Hepatic stellate cell (primary cell): Measurements from ENCODE around the gene MLXIPL.
"Not testable (repeated sequence)": the region's sequence is repeated elsewhere in the genome, so short reads cannot be mapped to it uniquely, and the experiment has no call there.

Source experiments
- DNase-seq: peaks from one replicate; pipeline ENCODE4 v3.0.0; 2011; ENCODE audit warnings: low spot score

The MLXIPL gene

DNA sequence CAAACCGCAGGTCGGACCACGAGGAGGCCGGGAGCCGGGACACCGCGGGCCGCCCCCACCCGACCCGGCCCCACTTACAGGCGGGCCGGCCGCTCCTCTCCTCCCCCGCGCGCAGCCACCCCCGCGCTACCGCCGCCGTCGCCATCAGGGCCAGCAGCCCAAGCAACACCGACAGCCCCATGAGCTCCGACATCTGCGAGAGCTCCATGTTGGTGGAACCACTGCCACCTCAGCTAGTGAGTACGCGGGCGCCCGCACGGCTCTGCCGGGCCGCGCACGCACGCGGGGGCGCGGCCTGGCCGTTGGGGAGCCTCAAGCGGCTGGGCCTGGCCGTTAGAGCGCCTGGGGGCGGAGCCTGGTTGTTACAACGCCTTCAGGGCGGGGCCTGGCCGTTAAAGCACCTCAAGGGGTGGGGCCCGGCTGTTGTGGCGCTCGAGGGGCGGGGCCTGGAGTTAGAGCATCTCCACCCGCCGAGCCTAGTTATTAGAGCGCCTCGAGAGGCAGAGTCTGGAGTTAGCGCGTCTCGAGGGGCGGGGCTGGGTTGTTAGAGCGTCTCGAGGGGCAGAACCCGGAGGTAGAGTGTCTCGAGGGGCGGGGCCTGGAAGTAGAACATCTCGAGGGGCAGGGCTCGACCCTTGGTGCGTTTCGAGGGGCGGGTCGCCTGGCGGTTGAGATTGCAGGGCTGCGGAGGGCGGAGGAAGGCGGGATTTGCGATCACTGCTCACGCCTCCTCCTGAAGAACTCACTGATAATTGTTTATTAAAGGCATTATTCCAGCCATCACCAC, 45.8 kb downstream of the MLXIPL start, which contains the start of gene TBL2:
TSS of gene TBL2 (minus strand) at position 238 of the 787 bp plus-strand sequence. CDS start at position 208, 30 bp downstream.
- peak; percentile 97 for DNase-seq

- DNase-seq = no peak
Measured at GRCh38 chr7:73577627-73578341, 46.5 kb downstream of the MLXIPL start.

- no peak for DNase-seq
Measured at GRCh38 chr7:73573791-73574190, 50.5 kb downstream of the MLXIPL start.

- no peak for DNase-seq
Measured at GRCh38 chr7:73573276-73573675, 51.0 kb downstream of the MLXIPL start.

GRCh38 chr7:73572767-73573186, 51.5 kb downstream of the MLXIPL start:
- DNase-seq = no peak

- DNase-seq = no peak
Measured at GRCh38 chr7:73570977-73571376, 53.3 kb downstream of the MLXIPL start.

DNA sequence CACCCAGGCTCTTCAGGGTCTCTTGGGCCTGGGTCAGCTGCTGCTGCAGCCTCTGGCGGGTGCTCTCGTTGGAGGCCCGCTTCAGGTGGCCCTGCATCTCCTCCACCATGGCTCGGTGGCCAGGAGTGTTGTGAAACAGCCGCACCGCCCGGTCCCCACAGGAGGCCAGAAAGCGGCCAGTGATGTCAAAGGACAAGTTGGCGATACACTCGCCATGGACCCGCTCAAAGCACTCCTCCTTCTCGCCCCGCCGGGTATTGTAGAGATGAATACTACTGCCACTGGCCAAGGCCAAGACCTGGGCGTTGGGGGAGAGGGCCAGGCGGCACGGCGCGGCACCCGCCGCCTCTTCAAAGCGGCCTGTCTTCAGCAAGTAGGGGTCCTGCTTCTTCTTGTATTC, 53.8 kb downstream of the MLXIPL start:
- DNase-seq = no peak

GRCh38 chr7:73569042-73569608, 55.2 kb downstream of the MLXIPL start:
- DNase-seq = no peak

DNA sequence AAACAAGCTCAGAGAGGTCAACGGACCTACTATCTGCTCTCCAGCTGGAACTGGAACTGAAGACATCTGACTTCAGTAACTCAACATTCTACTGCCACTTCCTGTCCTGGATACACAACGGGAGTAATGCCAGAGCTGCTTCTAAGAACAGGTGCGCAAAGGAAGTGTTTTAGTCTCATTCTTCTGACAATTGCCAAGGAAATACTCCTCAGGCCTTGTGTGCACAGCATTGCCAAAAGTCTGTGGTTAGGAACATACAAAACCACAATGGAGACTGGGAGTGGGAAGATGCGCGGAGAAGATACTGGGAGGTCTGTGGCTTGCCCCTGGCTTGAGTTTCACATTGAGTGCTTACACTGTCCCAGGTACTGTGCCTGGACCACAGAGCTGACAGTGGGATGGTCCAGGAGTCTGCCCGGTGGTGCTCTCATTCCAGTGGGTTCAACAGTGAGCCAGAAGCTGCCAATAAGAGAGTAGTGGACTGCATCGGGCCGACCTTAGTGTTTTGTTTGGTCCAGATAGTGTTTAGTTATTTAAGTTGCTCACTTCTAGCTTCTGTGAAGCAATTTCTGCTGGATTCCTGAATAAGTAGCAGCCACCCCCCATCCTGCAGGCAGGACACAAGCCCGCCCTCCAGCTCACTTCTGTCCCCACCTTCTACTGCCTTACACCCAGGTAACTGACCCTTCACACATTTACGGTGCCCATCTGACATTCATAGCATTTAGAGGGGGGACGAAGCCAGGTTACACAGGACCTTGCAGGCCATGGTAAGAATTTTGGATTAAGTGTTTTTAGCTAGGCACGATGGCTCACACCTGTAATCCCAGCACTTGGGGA, 56.3 kb downstream of the MLXIPL start:
- no peak for DNase-seq

- DNase-seq = no peak
Measured at GRCh38 chr7:73567140-73567539, 57.2 kb downstream of the MLXIPL start.

- not testable (repeated sequence) for DNase-seq
Measured at GRCh38 chr7:73566431-73566830, 57.9 kb downstream of the MLXIPL start.

- DNase-seq = no peak
Measured at GRCh38 chr7:73565675-73566340, 58.5 kb downstream of the MLXIPL start.

DNA sequence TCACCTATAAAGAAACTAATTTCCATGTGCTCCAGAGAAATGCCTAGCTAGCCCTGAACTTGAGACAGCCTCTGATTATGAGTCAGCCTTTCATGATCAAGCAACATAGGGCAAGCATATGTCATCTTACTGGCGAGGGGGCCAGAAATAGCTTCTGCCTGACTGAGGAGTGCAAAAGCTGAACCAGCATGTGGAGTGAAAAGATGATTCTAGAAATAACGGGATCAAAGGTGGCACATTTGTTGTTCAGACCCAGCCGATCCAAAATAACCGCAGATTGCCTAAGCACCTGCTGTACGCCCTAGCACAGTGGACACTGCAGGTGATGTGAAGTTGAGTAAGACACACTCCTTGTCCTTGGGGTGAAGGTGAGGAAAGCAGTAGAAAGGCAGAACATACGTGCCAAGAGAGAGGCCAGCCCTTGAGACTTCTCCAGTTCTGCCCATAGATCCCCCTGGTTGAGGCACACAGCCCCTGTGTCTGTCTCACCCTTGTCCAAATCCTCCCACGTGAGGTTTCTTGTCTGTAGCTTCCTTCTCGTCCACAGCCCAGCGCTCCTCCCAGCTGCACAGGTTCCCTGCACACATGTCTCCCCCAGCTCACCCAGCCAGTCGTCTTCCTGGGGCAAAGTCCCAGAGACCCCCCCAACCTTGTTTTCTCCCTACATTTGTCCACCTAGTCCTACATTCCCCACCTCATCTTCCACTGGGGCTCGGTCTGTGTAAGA, 64.0 kb downstream of the MLXIPL start:
- DNase-seq = peak; percentile 89

- peak; percentile 97 for DNase-seq
Measured at GRCh38 chr7:73557397-73558257, 66.7 kb downstream of the MLXIPL start, which contains the start of gene BCL7B. TSS of gene BCL7B (minus strand) at chr7:73557690. CDS start at chr7:73557578, 112 bp downstream.

GRCh38 chr7:73557108-73557396, 67.3 kb downstream of the MLXIPL start:
- peak; percentile 97 for DNase-seq

GRCh38 chr7:73556208-73557107, 67.9 kb downstream of the MLXIPL start:
- DNase-seq = no peak

DNA sequence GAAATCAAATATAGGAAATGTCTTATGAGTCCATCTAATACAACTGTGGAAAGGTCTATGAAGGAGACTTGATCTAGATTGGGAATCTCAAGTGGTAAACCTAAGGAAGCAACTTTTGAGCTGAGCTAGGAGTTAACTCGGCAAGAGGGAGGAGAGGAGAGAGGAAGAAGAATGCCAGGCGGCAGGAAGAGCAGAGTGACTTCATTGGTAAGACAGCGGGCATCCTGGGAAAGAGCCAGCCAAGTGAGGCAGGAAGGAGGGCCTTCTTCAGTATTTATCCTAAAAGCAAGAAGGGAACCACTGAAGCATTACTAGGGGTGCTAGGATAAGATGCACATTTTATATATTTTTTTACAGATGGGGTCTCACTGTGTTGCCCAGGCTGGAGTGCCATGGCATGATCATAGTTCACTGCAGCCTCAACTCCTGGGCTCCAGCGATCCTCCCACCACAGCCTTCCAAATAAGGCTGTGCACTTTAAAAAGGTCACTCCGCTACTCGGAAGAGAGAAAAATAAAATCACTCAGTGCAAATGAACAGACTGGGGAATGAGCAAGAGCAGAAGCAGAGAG, 68.8 kb downstream of the MLXIPL start:
- no peak for DNase-seq

DNA sequence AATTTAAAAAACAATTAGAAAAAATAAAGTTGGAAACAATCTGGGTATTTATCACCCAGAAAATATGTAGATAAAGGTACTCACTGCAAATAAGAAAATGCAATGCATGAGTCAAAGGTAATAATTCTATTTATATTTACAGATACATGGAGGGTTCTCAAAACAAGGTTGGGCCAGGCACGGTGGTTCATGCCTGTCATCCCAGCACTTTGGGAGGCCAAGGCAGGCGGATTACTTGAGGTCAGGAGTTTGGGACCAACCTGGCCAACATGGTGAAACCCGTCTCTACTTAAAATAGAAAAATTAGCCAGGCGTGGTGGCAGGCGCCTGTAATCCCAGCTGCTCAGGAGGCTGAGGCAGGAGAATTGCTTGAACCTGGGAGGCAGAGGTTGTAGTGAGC, 74.2 kb downstream of the MLXIPL start:
- DNase-seq = not testable (repeated sequence)
